ENCODE data around the gene ETV3. TPM values are rescaled to one million over a fixed set of nuclear protein-coding genes. Genes with fewer than 3 reads are reported as not detected.

ETV3 gene
- total RNA-seq, 1 experiment from 2014 or later, result 36.3 TPM

DNA sequence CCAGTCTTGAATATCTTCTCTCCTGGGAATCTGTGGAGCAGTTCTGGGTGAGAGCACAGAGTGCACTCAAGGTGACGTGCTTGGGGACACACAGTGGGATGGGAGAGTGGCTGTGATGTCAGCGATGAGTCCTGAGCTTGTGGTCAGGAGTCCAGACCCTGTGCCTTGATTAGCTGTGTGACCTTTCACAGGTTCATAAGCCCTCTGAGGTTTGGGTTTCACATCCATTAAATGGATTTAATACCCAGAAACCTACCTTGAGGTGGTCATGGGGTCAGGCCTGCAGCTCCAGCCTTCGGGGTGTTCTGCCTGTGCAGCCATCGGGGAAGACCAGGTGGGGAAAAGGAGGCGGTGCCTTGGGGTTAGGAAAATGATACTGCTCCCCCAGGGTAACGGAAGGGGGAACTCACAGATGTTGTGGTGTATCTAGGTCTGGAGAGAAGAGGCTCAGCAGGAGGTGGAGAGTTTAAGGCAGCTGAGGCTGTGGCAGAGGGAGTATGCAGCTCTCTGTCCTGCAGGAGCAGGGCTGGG is 38.5 kb upstream of the ETV3 start:
- Histone ChIP-seq H3K4ac (ENCODE audit: low read depth, low read length) (no peak overlapping the region), H3K79me2 (ENCODE audit: insufficient read depth, low read length) (no peaks in the 10 kb centered on the region), H4K8ac (replicated peaks; ENCODE audit: insufficient read length, low read depth, low read length) (no peak overlapping the region), H2BK12ac (ENCODE audit: insufficient read length, low read depth, low read length) (no peak overlapping the region), H2AFZ (ENCODE audit: low read length) (no peak overlapping the region), H3K18ac (ENCODE audit: insufficient read length, low read depth, low read length) (no peak overlapping the region), H3K14ac (ENCODE audit: insufficient read depth, low read length) (no peak overlapping the region), H3K23me2 (ENCODE audit: insufficient read length, low read depth, low read length, poor library complexity, severe bottlenecking) (no peaks in the 10 kb centered on the region), H3K9me3 (ENCODE audit: control insufficient read depth, low read depth, low read length) (no peaks in the 10 kb centered on the region), H3K9ac (ENCODE audit: extremely low read depth, insufficient read length, low read length) (no peak overlapping the region), H2BK5ac (ENCODE audit: insufficient read length, low read length) (no peak overlapping the region), H3K79me1 (ENCODE audit: insufficient read depth, low read depth, low read length, poor library complexity, severe bottlenecking) (no peaks in the 10 kb centered on the region), H3T11ph (ENCODE audit: low read length) (no peak overlapping the region), H4K20me1 (ENCODE audit: control insufficient read depth, insufficient read depth, insufficient read length) (no peaks in the 10 kb centered on the region), H3K27ac (ENCODE audit: insufficient read length, low read depth, low read length) (no peak overlapping the region), H2BK15ac (ENCODE audit: low read depth, low read length) (no peak overlapping the region), H4K5ac (ENCODE audit: insufficient read length, low read depth, low read length) (no peak overlapping the region), H3K56ac (ENCODE audit: insufficient read length, low read depth, low read length) (no peak overlapping the region), H3K4me2 (ENCODE audit: insufficient read depth, insufficient read length, low read length) (no peak overlapping the region), H3K27me3 (ENCODE audit: insufficient read depth, low read length) (no peaks in the 10 kb centered on the region), H3K4me1 (ENCODE audit: insufficient read depth, low read length) (no peaks in the 10 kb centered on the region), H2AK5ac (ENCODE audit: insufficient read length, low read length) (no peak overlapping the region), H4K91ac (ENCODE audit: insufficient read length, low read depth, low read length) (no peak overlapping the region), H2BK20ac (ENCODE audit: low read depth, low read length, poor library complexity, severe bottlenecking) (no peak overlapping the region), H2BK120ac (ENCODE audit: low read depth, low read length, poor library complexity, severe bottlenecking) (no peak overlapping the region), H3K23ac (ENCODE audit: insufficient read length, low read depth, low read length) (no peak overlapping the region)
- no CpG with 5 or more reads among the region's 6 CpGs for WGBS (ENCODE audit: extremely low coverage, insufficient read length, low lambda C conversion rate)
- no peaks in the 10 kb centered on the region for H3K36me3 Mint-ChIP-seq (ENCODE audit: insufficient read depth in 1 of 3, low read depth in 3 of 3)
- H3K4me1 Mint-ChIP-seq, result peaks cover 29 to 30% of the 10 kb centered on the region in 2 experiments
- H3K9me3 Mint-ChIP-seq, result no peaks in the 10 kb centered on the region
- H3K4me3 Mint-ChIP-seq, result no peak overlapping the region
- H3K27me3 Mint-ChIP-seq (ENCODE audit: low read depth), result peaks cover 3% of the 10 kb centered on the region
- no peak overlapping the region for H3K27ac Mint-ChIP-seq
- DNase-seq, result no peak
- TF ChIP-seq, protein P1, sequence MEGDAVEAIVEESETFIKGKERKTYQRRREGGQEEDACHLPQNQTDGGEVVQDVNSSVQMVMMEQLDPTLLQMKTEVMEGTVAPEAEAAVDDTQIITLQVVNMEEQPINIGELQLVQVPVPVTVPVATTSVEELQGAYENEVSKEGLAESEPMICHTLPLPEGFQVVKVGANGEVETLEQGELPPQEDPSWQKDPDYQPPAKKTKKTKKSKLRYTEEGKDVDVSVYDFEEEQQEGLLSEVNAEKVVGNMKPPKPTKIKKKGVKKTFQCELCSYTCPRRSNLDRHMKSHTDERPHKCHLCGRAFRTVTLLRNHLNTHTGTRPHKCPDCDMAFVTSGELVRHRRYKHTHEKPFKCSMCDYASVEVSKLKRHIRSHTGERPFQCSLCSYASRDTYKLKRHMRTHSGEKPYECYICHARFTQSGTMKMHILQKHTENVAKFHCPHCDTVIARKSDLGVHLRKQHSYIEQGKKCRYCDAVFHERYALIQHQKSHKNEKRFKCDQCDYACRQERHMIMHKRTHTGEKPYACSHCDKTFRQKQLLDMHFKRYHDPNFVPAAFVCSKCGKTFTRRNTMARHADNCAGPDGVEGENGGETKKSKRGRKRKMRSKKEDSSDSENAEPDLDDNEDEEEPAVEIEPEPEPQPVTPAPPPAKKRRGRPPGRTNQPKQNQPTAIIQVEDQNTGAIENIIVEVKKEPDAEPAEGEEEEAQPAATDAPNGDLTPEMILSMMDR (conservative IDR thresholded peaks at IDR 0.05), result no peak
